Hepatocyte (in vitro differentiated cells): ENCODE results near the gene PARP8.

ENCODE experiments used
- EZH2 ChIP-seq: fragments of 200-600 bp; sonication (generic); IDR thresholded peaks from 2 replicates; pipeline ENCODE4 v1.6.1; 2016; ENCODE audit warnings: antibody characterized with exemption, mild to moderate bottlenecking, borderline replicate concordance
- EZH2phosphoT487 ChIP-seq: fragments of 200-600 bp; sonication (generic); IDR thresholded peaks from one replicate; pipeline ENCODE4 v1.6.1; 2018; ENCODE audit warnings: antibody characterized with exemption, mild to moderate bottlenecking, low read depth, moderate library complexity; ENCODE audit not compliant: unreplicated experiment, severe bottlenecking
- TF ChIP-seq, protein P1 (sequence below): fragments of 200-600 bp; sonication (generic); IDR thresholded peaks from 2 replicates; pipeline ENCODE4 v1.5.1; 2016; ENCODE audit warnings: antibody characterized with exemption, mild to moderate bottlenecking; ENCODE audit not compliant: poor library complexity

DNA sequence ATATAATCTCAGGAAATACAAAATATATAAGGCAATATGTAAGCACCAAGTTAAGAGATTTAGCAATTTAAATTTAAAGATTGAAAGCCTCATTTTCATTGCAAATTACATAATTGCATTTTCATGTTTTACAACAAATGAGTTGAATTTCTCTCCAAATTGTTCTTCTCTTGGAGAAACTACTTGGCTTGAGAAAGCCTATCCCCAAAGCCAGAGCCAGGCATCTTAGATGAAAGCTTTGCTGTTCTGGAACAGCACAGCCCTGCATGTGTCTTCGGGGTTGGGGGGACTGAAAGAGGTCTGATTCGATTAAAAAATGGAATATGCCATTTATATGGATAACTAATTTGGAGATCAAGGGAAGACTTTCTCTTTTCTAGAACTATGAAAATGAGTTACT is 212.0 kb downstream of the PARP8 start:
- TF ChIP-seq, protein P1, sequence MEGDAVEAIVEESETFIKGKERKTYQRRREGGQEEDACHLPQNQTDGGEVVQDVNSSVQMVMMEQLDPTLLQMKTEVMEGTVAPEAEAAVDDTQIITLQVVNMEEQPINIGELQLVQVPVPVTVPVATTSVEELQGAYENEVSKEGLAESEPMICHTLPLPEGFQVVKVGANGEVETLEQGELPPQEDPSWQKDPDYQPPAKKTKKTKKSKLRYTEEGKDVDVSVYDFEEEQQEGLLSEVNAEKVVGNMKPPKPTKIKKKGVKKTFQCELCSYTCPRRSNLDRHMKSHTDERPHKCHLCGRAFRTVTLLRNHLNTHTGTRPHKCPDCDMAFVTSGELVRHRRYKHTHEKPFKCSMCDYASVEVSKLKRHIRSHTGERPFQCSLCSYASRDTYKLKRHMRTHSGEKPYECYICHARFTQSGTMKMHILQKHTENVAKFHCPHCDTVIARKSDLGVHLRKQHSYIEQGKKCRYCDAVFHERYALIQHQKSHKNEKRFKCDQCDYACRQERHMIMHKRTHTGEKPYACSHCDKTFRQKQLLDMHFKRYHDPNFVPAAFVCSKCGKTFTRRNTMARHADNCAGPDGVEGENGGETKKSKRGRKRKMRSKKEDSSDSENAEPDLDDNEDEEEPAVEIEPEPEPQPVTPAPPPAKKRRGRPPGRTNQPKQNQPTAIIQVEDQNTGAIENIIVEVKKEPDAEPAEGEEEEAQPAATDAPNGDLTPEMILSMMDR, result no peak
- no peak for TF ChIP-seq EZH2
- TF ChIP-seq EZH2phosphoT487, result no peak
